ENCODE measurements around the gene SLC29A2. TPM values are rescaled to one million over a fixed set of nuclear protein-coding genes. Genes with fewer than 3 reads are reported as not detected.

The SLC29A2 gene
- total RNA-seq, 1 experiment from 2014 or later: 7.0 TPM

DNA sequence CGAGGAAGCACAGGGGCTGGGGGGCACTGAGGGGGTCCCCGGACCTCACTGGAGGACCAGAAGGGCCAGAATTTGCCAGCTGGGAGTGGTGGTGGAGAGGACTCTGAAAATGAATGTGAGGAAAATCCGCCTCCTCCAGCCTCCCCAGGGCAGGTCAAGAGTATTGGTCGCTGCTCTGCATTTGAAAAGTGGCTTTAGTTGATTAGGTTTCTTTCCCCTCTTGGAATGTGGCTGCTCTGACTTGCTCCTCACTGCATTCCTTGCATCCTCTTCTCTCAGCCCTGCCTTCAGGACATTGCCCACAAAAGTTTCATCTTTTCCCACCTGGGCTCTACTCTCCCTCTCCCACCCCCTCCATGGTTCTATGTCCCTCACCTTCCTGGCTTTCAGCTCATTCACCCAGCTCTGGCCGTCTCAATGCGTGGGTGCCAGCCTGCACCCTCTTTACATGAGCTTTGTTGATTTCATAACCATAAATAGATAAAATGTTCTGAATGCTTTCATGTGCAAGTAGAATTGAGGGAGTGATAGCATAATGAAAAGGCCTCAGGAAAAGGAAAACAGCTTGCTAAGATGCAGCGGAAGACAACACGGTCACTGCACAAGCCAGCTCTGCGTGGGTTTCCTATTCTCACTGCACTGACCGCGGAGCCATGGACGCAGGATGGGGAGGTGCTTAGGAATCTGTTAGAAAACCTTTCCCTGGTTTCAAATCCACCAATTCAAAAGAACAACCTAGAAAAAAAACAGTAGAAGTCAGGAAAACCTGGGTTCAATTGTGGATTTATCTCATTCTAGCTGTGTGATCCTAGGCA, 42.8 kb upstream of the SLC29A2 start:
- CTCF ChIA-PET: interaction anchor here (1.0 to 2.0 kb wide), 3 partner anchors 17 to 28 kb away, joined by 4 to 7 read pairs (median 6); no protein-coding TSS in a partner anchor
- Mint-ChIP-seq H3K4me3 (ENCODE audit: unreplicated experiment) (no peak overlapping the region), H3K36me3 (ENCODE audit: insufficient read depth, unreplicated experiment) (peaks cover 6% of the 10 kb centered on the region), H3K4me1 (ENCODE audit: insufficient read depth, unreplicated experiment) (peaks cover 17% of the 10 kb centered on the region), H3K27me3 (ENCODE audit: insufficient read depth, unreplicated experiment) (peaks cover 83% of the 10 kb centered on the region), H3K9me3 (ENCODE audit: unreplicated experiment) (peaks cover 7% of the 10 kb centered on the region), H3K27ac (ENCODE audit: low read depth, unreplicated experiment) (no peak overlapping the region)
- intact Hi-C loops (cut with micrococcal nuclease): no loop called here
- DNase-seq (ENCODE audit: unreplicated experiment): no peak
- POLR2A ChIA-PET: no interaction called here
- TF ChIP-seq, protein P1, sequence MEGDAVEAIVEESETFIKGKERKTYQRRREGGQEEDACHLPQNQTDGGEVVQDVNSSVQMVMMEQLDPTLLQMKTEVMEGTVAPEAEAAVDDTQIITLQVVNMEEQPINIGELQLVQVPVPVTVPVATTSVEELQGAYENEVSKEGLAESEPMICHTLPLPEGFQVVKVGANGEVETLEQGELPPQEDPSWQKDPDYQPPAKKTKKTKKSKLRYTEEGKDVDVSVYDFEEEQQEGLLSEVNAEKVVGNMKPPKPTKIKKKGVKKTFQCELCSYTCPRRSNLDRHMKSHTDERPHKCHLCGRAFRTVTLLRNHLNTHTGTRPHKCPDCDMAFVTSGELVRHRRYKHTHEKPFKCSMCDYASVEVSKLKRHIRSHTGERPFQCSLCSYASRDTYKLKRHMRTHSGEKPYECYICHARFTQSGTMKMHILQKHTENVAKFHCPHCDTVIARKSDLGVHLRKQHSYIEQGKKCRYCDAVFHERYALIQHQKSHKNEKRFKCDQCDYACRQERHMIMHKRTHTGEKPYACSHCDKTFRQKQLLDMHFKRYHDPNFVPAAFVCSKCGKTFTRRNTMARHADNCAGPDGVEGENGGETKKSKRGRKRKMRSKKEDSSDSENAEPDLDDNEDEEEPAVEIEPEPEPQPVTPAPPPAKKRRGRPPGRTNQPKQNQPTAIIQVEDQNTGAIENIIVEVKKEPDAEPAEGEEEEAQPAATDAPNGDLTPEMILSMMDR (IDR thresholded peaks at IDR 0.05; ENCODE audit: unreplicated experiment): no peak
- no TSS peak for BruUV-seq (replicated peaks)

DNA sequence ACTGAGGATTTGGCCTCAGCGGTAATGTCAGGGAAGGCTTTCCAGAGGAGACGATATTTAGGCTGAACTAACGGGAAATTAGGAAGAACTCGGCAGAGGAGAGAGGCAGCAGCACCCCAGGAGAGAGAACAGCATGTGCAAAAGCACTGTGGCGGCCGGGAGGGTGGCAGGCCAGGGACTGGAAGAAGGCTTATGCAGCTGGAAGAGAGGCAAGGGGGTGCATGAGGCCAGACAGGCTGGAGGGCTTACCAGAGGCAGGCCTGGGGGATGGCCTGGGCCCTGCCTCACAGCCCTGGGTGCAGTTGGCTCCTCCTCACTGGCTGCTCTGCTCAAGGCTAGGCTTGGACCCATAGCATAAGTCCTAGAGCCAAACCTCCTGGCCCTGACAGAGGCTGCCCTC, 41.6 kb upstream of the SLC29A2 start:
- intact Hi-C loops (cut with micrococcal nuclease): no loop called here
- ChIA-PET POLR2A (no interaction called here), CTCF (interaction anchor here (2.0 kb wide), 1 partner anchor 18 kb away, joined by 7 read pairs; no protein-coding TSS in a partner anchor)
- Mint-ChIP-seq H3K4me3 (ENCODE audit: unreplicated experiment) (no peak overlapping the region), H3K4me1 (ENCODE audit: insufficient read depth, unreplicated experiment) (peaks cover 9% of the 10 kb centered on the region), H3K27ac (ENCODE audit: low read depth, unreplicated experiment) (no peak overlapping the region), H3K36me3 (ENCODE audit: insufficient read depth, unreplicated experiment) (no peaks in the 10 kb centered on the region), H3K27me3 (ENCODE audit: insufficient read depth, unreplicated experiment) (peaks cover 72% of the 10 kb centered on the region), H3K9me3 (ENCODE audit: unreplicated experiment) (no peaks in the 10 kb centered on the region)
- BruUV-seq (replicated peaks): no TSS peak
- DNase-seq (ENCODE audit: unreplicated experiment): no peak
- TF ChIP-seq, protein P1 (IDR thresholded peaks at IDR 0.05; ENCODE audit: unreplicated experiment): no peak

DNA sequence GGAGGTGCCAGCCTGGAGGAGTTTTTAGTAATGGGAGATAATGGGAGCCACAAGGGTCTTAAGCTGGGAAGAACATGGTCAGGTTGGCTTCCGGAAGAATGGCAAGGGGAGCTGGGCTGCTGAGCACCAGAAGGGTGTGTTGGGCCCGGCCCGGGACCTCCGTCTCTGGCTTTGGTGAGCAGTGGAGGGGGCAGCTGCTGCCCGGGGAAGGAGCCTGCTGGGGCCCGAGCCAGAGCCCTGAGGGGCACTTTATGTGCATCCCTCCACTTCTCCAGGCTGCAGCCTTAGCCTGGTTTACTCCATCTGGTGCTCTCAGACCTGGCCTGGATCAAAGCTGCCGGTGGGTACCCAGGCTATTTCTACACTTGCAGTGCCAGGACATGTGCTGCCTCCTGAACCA, 40.5 kb upstream of the SLC29A2 start:
- Mint-ChIP-seq H3K4me1 (ENCODE audit: insufficient read depth, unreplicated experiment) (no peaks in the 10 kb centered on the region), H3K36me3 (ENCODE audit: insufficient read depth, unreplicated experiment) (no peaks in the 10 kb centered on the region), H3K4me3 (ENCODE audit: unreplicated experiment) (no peak overlapping the region), H3K27me3 (ENCODE audit: insufficient read depth, unreplicated experiment) (peaks cover 64% of the 10 kb centered on the region), H3K9me3 (ENCODE audit: unreplicated experiment) (no peaks in the 10 kb centered on the region), H3K27ac (ENCODE audit: low read depth, unreplicated experiment) (no peak overlapping the region)
- TF ChIP-seq, protein P1 (IDR thresholded peaks at IDR 0.05; ENCODE audit: unreplicated experiment): no peak
- ChIA-PET CTCF (interaction anchor here (0.9 to 1.7 kb wide), 6 partner anchors 9 to 266 kb away, joined by 4 to 7 read pairs (median 5); partner anchors contain the start of genes MRPL11 and NPAS4), POLR2A (interaction anchor here (0.6 to 1.1 kb wide), 2 partner anchors 9 to 123 kb away, joined by 3 read pairs; partner anchors contain the start of gene YIF1A)
- DNase-seq (ENCODE audit: unreplicated experiment): no peak
- BruUV-seq (replicated peaks): no TSS peak
- intact Hi-C loops (cut with micrococcal nuclease): no loop called here

DNA sequence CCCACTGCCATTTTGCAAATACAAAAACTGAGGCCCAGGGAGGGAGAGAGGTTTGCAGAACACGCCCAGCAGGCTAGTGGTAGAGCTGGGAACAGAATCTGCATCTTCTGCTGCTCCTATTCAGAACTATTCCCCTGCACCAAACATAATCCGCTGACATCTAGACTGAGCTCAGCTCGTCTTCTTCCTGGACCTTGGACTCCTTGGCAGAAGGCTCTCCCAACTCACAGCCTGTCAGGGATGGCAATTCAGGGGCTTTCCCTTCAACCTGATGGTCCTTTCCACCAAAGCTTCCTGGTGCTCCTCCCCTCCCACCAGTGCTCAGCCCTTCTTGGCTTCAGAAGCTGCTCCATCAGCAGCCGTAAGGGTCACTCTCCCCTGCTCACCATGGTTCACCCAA, 39.8 kb upstream of the SLC29A2 start:
- no TSS peak for BruUV-seq (replicated peaks)
- Mint-ChIP-seq H3K27ac (ENCODE audit: low read depth, unreplicated experiment) (no peak overlapping the region), H3K4me1 (ENCODE audit: insufficient read depth, unreplicated experiment) (no peaks in the 10 kb centered on the region), H3K4me3 (ENCODE audit: unreplicated experiment) (no peak overlapping the region), H3K36me3 (ENCODE audit: insufficient read depth, unreplicated experiment) (no peaks in the 10 kb centered on the region), H3K27me3 (ENCODE audit: insufficient read depth, unreplicated experiment) (peaks cover 64% of the 10 kb centered on the region), H3K9me3 (ENCODE audit: unreplicated experiment) (no peaks in the 10 kb centered on the region)
- ChIA-PET CTCF (interaction anchor here (0.9 to 1.7 kb wide), 7 partner anchors 10 to 267 kb away, joined by 4 to 7 read pairs (median 5); partner anchors contain the start of genes MRPL11 and NPAS4), POLR2A (interaction anchor here (0.7 to 1.1 kb wide), 2 partner anchors 10 to 27 kb away, joined by 3 read pairs; partner anchors contain the start of gene MRPL11)
- TF ChIP-seq, protein P1 (IDR thresholded peaks at IDR 0.05; ENCODE audit: unreplicated experiment): no peak
- DNase-seq (ENCODE audit: unreplicated experiment): no peak
- intact Hi-C loops (cut with micrococcal nuclease): no loop called here
